Measurements from ENCODE around the gene PLXNA1.
A peak's percentile ranks its signal among the peaks of the same experiment; 100 is the strongest.

- TF ChIP-seq, protein P1, sequence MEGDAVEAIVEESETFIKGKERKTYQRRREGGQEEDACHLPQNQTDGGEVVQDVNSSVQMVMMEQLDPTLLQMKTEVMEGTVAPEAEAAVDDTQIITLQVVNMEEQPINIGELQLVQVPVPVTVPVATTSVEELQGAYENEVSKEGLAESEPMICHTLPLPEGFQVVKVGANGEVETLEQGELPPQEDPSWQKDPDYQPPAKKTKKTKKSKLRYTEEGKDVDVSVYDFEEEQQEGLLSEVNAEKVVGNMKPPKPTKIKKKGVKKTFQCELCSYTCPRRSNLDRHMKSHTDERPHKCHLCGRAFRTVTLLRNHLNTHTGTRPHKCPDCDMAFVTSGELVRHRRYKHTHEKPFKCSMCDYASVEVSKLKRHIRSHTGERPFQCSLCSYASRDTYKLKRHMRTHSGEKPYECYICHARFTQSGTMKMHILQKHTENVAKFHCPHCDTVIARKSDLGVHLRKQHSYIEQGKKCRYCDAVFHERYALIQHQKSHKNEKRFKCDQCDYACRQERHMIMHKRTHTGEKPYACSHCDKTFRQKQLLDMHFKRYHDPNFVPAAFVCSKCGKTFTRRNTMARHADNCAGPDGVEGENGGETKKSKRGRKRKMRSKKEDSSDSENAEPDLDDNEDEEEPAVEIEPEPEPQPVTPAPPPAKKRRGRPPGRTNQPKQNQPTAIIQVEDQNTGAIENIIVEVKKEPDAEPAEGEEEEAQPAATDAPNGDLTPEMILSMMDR (IDR thresholded peaks at IDR 0.05), result no peak
- TF ChIP-seq, protein P2, sequence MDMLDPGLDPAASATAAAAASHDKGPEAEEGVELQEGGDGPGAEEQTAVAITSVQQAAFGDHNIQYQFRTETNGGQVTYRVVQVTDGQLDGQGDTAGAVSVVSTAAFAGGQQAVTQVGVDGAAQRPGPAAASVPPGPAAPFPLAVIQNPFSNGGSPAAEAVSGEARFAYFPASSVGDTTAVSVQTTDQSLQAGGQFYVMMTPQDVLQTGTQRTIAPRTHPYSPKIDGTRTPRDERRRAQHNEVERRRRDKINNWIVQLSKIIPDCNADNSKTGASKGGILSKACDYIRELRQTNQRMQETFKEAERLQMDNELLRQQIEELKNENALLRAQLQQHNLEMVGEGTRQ (IDR thresholded peaks at IDR 0.05; ENCODE audit: borderline replicate concordance, low read depth, low read length), result no peak
- TF ChIP-seq, protein P3, sequence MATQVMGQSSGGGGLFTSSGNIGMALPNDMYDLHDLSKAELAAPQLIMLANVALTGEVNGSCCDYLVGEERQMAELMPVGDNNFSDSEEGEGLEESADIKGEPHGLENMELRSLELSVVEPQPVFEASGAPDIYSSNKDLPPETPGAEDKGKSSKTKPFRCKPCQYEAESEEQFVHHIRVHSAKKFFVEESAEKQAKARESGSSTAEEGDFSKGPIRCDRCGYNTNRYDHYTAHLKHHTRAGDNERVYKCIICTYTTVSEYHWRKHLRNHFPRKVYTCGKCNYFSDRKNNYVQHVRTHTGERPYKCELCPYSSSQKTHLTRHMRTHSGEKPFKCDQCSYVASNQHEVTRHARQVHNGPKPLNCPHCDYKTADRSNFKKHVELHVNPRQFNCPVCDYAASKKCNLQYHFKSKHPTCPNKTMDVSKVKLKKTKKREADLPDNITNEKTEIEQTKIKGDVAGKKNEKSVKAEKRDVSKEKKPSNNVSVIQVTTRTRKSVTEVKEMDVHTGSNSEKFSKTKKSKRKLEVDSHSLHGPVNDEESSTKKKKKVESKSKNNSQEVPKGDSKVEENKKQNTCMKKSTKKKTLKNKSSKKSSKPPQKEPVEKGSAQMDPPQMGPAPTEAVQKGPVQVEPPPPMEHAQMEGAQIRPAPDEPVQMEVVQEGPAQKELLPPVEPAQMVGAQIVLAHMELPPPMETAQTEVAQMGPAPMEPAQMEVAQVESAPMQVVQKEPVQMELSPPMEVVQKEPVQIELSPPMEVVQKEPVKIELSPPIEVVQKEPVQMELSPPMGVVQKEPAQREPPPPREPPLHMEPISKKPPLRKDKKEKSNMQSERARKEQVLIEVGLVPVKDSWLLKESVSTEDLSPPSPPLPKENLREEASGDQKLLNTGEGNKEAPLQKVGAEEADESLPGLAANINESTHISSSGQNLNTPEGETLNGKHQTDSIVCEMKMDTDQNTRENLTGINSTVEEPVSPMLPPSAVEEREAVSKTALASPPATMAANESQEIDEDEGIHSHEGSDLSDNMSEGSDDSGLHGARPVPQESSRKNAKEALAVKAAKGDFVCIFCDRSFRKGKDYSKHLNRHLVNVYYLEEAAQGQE (IDR thresholded peaks at IDR 0.05; ENCODE audit: low read depth, low read length), result no peak
- TF ChIP-seq EP300 (IDR thresholded peaks at IDR 0.05; ENCODE audit: borderline replicate concordance in 1 of 2, low read depth in 1 of 2, low read length in 1 of 2), result peak in 1 of 2 experiments; percentile 6; a peak in 1 of 4 replicates
- no peak for TF ChIP-seq USF1 (IDR thresholded peaks at IDR 0.05; ENCODE audit: borderline replicate concordance, low read depth)
- no peak for TF ChIP-seq TAF1 (IDR thresholded peaks at IDR 0.05; ENCODE audit: borderline replicate concordance, low read depth, low read length)
- no peak for TF ChIP-seq GABPA (IDR thresholded peaks at IDR 0.05; ENCODE audit: low read depth)
Measured at GRCh38 chr3:127015282-127016042, 32.5 kb downstream of the PLXNA1 start.

Data from SK-N-SH (cell line).